Stomach (tissue), 9 donors: ENCODE data around the gene PEAK3. TPM values are rescaled to one million over a fixed set of nuclear protein-coding genes. Genes with fewer than 3 reads are reported as not detected.
A peak's percentile ranks its signal among the peaks of the same experiment; 100 is the strongest.

ENCODE experiments used
- DNase-seq, 2 donors: peaks; one replicate each; pipeline versions ENCODE4 v3.0.0 to v3.0.0-alpha.2; 2013 to 2019
- H3K27ac ChIP-seq, 5 donors: fragments of 200-600 bp in 4 of 5; sonication (generic) in 4 of 5; one replicate each; pipeline ENCODE4 v1.5.1; 2013 to 2019; ENCODE audit warnings: mild to moderate bottlenecking in 1 of 5, moderate library complexity in 1 of 5
- H3K27me3 ChIP-seq, 3 donors: fragments of 200-600 bp; sonication (generic); one replicate each; pipeline ENCODE4 v1.5.1; 2017 to 2019; ENCODE audit warnings: mixed run types in 1 of 3
- H3K36me3 ChIP-seq, 4 donors: fragments of 200-600 bp; sonication (generic); 1 replicate in 3 of 4; 2 replicates in 1 of 4; pipeline ENCODE4 v1.5.1; 2016 to 2019
- H3K4me1 ChIP-seq, 4 donors: fragments of 200-600 bp; sonication (generic); one replicate each; pipeline ENCODE4 v1.5.1; 2016 to 2019
- H3K4me3 ChIP-seq, 4 donors: fragments of 200-600 bp; sonication (generic) in 3 of 4; one replicate each; pipeline ENCODE4 v1.5.1; 2016 to 2019; ENCODE audit warnings: mild to moderate bottlenecking in 1 of 4
- H3K9me3 ChIP-seq, 4 donors: fragments of 200-600 bp; sonication (generic); one replicate each; pipeline ENCODE4 v1.5.1; 2016 to 2019
- EP300 ChIP-seq: sonication (generic); formaldehyde crosslinking; IDR thresholded peaks from one replicate; pipeline ENCODE4 v1.6.1; 2017; ENCODE audit warnings: antibody characterized with exemption
- POLR2A ChIP-seq, 4 donors: fragments of 450-650 bp; IDR thresholded peaks; one replicate each; pipeline ENCODE4 v1.6.1; 2016; ENCODE audit warnings: antibody characterized with exemption in 4 of 4, control low read depth in 2 of 4, mild to moderate bottlenecking in 1 of 4, moderate library complexity in 1 of 4
- POLR2AphosphoS5 ChIP-seq, 3 donors: sonication (generic); formaldehyde crosslinking; IDR thresholded peaks; one replicate each; pipeline ENCODE4 v1.6.1; 2016; ENCODE audit warnings: antibody characterized with exemption in 3 of 3
- WGBS, 5 donors: extraction: QIAGEN DNeasy Blood & Tissue Kit in 3 of 5; methylation state at CpG; one replicate each; pipeline versions ENCODE4 v1.1.5 to v1.1.7; 2013 to 2018; 5-methylcytosine and 5-hydroxymethylcytosine counted together
- intact Hi-C: fragments of 100-400 bp; cut with DNase I; formaldehyde crosslinking; loops from one replicate; pipeline ENCODE4 v1.15.1; 2023; ENCODE audit warnings: low total_unique reads
- polyA plus RNA-seq, 3 donors: library from polyadenylated mRNA; stranded (reverse); fragments of 200-250 nt; gene quantifications; one replicate each; pipeline ENCODE4 v1.2.3, GENCODE V29; 2013
- total RNA-seq, 5 donors: library from RNA; depleted of rRNA; stranded (reverse); fragments of >200 nt; gene quantifications; one replicate each; pipeline versions ENCODE4 v1.1.0 to v1.2.3, GENCODE V29; 2014 to 2016
- TF ChIP-seq, protein P1 (sequence below), 7 experiments: fragments of 450-650 bp in 4 of 7; fragments of 200-600 bp in 3 of 7; sonication (generic) in 3 of 7; IDR thresholded peaks; one replicate each; pipeline ENCODE4 v1.5.1; 2016 to 2019; ENCODE audit warnings: antibody characterized with exemption in 7 of 7, control low read depth in 2 of 7, mild to moderate bottlenecking in 1 of 7
- donor health status: healthy with polysubstance abuse.
- donor health status: Bipolar disorder and iron deficiency.
- donor health status: healthy.

PEAK3 gene
- total and polyA plus RNA-seq, 8 donors = 0.15 to 1.4 (median 0.59) TPM; not detected in 4

DNA sequence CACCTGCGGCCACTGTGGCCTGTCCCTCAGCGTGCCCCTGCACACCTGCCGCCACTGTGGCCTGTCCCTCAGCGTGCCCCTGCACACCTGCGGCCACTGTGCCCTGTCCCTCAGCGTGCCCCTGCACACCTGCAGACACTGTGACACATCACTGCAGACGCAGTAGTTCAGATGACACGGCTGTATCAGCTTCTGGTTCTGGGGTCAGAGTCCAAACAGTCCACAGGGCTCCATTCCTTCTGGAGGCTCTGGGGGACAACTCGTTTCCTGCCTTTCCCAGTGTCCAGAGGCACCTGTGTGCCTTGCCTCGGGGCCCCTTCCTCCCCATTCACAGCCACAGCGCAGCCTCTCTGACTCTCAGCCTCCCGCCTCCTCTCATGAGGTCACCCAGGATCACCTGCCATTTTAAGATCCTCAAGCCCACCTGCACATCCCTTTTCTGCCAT, 39.9 kb downstream of the PEAK3 start:
- WGBS, 5 donors = 69 to 82% (median 79%) methylated on average over 9 to 12 of the region's 12 CpGs
- no peaks in the 10 kb centered on the region for H3K27me3 ChIP-seq
- DNase-seq = no peak

DNA sequence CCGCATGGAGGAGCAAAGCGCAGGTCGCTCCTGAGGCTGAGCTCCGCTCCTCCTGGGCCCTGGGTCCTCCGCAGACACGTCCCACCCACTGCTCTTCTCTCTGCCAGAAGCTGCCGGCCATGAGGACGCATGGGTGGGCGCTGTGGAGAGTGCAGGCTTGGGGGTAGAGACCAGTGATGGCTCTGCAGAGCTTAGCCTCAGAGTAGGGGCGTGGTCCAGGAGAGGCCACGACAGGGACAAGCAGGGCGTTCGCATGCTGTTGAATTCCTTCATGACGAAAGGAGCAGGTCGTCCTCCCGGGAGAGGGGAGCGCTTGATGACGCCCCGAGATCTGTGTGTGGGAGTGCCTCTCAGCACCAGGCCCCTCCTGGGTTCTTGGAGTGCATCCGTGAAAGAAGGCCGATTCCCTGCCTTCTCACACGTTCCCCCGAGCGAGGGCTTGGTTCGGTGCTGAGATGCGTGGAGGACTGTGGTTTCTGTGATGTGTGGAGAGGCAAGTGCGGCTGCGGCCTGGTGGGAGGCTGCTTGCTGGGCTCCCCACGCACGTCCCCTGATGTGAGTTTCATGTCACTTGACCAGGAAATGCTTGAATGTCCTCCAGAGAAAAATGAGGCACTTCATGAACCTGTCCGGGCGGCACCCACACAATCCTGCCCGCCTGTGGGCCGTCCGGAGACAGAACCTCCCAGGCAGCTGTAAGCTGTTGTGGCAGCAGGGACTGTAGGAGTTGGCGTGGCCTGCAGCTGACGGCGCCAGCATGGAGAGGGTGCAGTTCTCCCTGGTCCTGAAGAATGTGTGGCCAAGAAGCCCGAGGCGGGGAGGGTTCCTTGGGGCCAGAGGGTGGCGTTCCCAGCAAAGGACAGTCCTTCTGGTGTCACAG, 40.9 kb downstream of the PEAK3 start:
- Histone ChIP-seq H3K36me3 (peaks cover 32 to 44% (median 38%) of the 10 kb centered on the region in 4 donors), H3K4me3 (peak overlapping the region in 2 of 4 donors; percentile 44 to 88), H3K9me3 (no peaks in the 10 kb centered on the region), H3K27ac (peak overlapping the region in 3 of 5 donors; percentile 58 to 73 (median 65)), H3K4me1 (peaks cover 55 to 76% (median 66%) of the 10 kb centered on the region in 4 donors), H3K27me3 (no peaks in the 10 kb centered on the region)
- no peak for TF ChIP-seq POLR2AphosphoS5 (IDR thresholded peaks at IDR 0.05)
- no peak for TF ChIP-seq POLR2A (IDR thresholded peaks at IDR 0.05)
- no peak for TF ChIP-seq EP300
- TF ChIP-seq, protein P1, sequence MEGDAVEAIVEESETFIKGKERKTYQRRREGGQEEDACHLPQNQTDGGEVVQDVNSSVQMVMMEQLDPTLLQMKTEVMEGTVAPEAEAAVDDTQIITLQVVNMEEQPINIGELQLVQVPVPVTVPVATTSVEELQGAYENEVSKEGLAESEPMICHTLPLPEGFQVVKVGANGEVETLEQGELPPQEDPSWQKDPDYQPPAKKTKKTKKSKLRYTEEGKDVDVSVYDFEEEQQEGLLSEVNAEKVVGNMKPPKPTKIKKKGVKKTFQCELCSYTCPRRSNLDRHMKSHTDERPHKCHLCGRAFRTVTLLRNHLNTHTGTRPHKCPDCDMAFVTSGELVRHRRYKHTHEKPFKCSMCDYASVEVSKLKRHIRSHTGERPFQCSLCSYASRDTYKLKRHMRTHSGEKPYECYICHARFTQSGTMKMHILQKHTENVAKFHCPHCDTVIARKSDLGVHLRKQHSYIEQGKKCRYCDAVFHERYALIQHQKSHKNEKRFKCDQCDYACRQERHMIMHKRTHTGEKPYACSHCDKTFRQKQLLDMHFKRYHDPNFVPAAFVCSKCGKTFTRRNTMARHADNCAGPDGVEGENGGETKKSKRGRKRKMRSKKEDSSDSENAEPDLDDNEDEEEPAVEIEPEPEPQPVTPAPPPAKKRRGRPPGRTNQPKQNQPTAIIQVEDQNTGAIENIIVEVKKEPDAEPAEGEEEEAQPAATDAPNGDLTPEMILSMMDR (IDR thresholded peaks at IDR 0.05) = no peak
- 62 to 76% (median 70%) methylated on average over 35 to 41 of the region's 41 CpGs for WGBS, 5 donors
- DNase-seq = no peak
- intact Hi-C loops = no loop called here

More for the DNA sequence above, 39.9 kb downstream of the PEAK3 start:
- no peak overlapping the region for H3K4me3 ChIP-seq
- intact Hi-C loops = no loop called here
- H3K4me1 ChIP-seq = peaks cover 55 to 84% (median 63%) of the 10 kb centered on the region in 4 donors
- no peak overlapping the region for H3K27ac ChIP-seq
- H3K36me3 ChIP-seq = peaks cover 42 to 54% (median 48%) of the 10 kb centered on the region in 4 donors
- TF ChIP-seq POLR2A (IDR thresholded peaks at IDR 0.05) (no peak), POLR2AphosphoS5 (IDR thresholded peaks at IDR 0.05) (no peak), EP300 (no peak)
- TF ChIP-seq, protein P1 (IDR thresholded peaks at IDR 0.05) = no peak
- no peaks in the 10 kb centered on the region for H3K9me3 ChIP-seq

DNA sequence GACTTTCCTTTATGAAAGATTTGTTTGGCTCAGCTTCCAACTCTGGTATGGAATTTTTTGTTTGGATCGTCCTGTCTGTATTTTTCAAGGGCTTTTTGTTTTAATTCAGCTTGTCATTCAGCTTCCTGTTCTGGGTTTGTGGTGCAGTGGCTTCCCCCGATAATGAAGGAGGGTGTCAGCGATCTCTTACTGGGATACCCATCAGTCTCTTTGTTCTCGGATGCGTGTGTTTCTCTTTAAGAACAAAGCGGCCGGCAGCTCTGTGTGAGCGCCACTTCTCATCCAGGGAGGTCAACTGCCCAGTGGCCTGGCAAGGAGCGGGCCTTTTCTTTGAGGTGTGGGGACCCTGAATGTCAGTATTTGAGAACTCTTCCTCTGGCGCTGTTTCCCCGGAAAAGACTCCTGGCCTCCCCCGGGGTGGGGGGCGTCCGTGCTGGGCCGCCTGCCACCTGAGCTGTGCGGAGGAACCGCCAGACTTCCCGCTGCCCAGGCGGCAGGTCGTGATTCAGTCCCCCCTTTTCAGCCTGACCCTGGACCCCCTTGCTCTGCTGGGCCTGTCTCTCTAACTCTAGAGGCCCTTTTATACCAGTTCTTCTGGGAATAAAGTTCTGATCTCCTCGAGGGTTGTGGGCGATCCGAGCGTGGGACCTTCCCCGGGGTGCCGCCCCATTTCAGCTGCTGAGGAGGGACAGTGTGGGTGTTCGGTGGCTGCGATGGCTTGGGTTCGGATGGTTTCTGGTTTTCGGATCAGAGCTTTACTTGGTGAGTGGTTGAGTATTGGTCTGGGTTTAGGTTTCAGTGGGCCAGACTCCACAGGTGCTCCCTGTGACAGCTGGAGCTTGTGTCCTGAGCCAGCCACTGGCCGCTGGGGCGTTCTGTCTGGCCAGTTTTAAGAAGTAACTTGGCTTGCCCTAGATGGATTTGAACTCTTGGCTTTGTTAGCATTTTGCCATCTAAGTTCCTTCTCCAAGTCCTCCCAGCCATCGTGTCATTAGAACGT, 41.9 kb downstream of the PEAK3 start:
- H3K27ac ChIP-seq = peak overlapping the region in 4 of 5 donors; percentile 42 to 73 (median 62)
- H3K4me1 ChIP-seq = peaks cover 58 to 79% (median 72%) of the 10 kb centered on the region in 4 donors
- TF ChIP-seq EP300 (no peak), POLR2A (IDR thresholded peaks at IDR 0.05) (no peak), POLR2AphosphoS5 (IDR thresholded peaks at IDR 0.05) (no peak)
- TF ChIP-seq, protein P1 (IDR thresholded peaks at IDR 0.05) = no peak
- peaks cover 21 to 33% (median 28%) of the 10 kb centered on the region in 4 donors for H3K36me3 ChIP-seq
- DNase-seq = no peak
- H3K27me3 ChIP-seq = no peaks in the 10 kb centered on the region
- H3K4me3 ChIP-seq = peak overlapping the region; percentile 25 to 88 (median 38)
- intact Hi-C loops = loop anchor here (10.0 kb wide), 1 partner anchor 85 kb away; the partner anchor contains the start of genes LSM7 and SPPL2B
- WGBS, 5 donors = 32 to 46% (median 37%) methylated on average over 32 to 34 of the region's 34 CpGs
- H3K9me3 ChIP-seq = no peaks in the 10 kb centered on the region
